ENCODE measurements around the gene CLSTN2.

CLSTN2 gene

DNA sequence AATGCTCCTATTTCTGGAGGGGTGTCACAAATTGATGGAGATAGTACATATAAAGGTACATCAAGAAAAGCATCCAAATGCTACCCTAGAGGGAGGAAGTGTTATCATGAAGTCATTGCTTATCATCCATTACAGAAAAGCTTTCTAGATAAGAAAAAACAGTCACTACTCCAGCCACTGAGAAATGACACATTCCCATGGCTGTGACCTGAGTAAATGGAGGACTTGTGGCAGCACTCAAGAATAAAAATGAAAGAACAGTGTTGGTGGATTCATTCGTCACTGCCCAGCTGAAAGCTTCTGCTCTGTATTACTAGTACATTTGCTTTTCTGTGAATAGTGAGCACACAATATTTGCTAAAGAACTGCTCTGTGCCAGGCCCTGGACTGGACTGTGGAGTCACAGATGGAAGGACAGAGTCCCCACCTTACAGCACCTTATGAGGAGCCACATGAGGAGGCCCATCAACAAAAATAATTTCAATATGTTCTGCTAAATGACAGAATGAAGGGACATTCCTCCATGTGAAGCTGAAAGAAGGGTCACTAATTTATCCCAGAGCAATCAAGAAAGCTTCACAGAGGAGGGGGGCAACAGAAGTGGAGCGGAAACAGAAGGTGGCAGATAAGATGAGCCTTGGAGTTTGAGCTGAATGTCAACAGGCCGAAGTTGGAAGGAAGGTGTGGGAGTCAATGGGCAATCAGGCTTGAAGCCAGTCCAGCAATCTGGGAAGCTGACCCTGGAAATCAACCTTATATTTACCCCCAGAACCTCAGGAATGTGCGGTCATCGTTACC lies 399.3 kb downstream of the CLSTN2 start:
- Mint-ChIP-seq H3K27me3 (no peaks in the 10 kb centered on the region), H3K4me3 (no peak overlapping the region), H3K9me3 (no peaks in the 10 kb centered on the region), H3K36me3 (no peaks in the 10 kb centered on the region), H3K4me1 (no peaks in the 10 kb centered on the region), H3K27ac (no peak overlapping the region)
- CTCF ChIA-PET: no interaction called here
- DNase-seq: no peak

DNA sequence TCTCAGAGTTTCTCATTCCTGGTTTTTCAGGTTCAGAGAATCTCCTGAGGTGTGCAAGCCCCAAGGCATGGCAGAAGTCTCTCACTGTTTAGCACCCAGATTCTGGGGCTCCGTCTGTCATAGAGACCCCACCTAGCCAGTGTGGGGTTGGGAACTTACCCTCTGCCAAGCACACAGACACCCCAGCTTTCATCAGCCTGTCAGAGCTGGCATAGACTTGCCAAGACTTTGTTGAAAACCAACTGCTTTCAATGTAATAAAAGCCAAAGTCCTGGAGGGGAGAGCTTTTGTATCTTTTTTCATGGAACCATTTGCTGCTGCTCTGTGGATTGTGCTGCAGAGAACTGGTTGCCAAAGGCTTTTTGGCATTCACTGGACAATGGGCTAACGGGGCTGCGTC lies 401.5 kb downstream of the CLSTN2 start:
- CTCF ChIA-PET: no interaction called here
- H3K9me3 Mint-ChIP-seq: no peaks in the 10 kb centered on the region
- no peak for DNase-seq
- H3K4me1 Mint-ChIP-seq: no peaks in the 10 kb centered on the region
- H3K4me3 Mint-ChIP-seq: no peak overlapping the region
- no peak overlapping the region for H3K27ac Mint-ChIP-seq
- no peaks in the 10 kb centered on the region for H3K36me3 Mint-ChIP-seq
- no peaks in the 10 kb centered on the region for H3K27me3 Mint-ChIP-seq

DNA sequence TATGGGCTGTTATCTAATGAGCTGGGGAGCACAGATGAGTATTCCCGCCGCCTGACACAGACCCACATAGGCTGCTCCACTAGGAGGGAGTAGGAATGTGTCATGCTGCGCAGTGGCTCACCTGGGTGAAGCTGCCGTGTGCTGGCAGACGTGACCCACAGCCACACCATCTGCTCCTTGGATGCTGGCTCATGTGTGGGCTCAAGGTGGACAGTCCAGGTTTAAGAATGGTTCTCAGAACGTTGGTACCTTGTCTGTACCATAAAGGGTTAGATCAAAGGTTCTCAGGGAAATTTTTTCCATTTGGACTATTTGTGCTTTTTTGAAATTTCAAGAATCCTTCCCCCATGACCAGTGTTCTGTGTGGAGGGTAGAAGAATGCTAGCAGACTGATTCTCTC lies 403.9 kb downstream of the CLSTN2 start:
- Mint-ChIP-seq H3K27me3 (no peaks in the 10 kb centered on the region), H3K4me1 (no peaks in the 10 kb centered on the region), H3K9me3 (no peaks in the 10 kb centered on the region), H3K27ac (no peak overlapping the region), H3K4me3 (no peak overlapping the region), H3K36me3 (no peaks in the 10 kb centered on the region)
- DNase-seq: no peak
- CTCF ChIA-PET: no interaction called here

DNA sequence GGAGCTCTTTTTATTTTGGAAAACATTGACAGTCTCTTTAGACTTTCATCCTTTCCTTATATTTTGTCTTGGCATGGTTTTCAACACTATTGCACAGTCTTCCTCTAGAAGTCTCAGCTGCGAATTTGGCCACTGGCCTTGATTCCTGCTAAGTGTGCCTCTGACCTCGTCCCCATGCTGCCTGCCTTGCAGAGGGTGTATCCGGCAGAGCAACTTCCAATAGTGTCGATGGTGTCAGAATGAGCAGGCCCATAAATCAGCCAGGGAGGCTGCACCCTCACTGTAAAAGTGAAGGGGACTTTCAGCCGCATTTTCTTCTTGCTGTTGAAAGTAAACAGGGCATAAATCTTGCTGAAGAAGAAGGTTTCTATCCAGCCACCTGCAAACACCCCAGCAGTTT lies 406.2 kb downstream of the CLSTN2 start:
- CTCF ChIA-PET: no interaction called here
- H3K4me1 Mint-ChIP-seq: no peaks in the 10 kb centered on the region
- DNase-seq: no peak
- peaks cover 3% of the 10 kb centered on the region for H3K9me3 Mint-ChIP-seq
- H3K27me3 Mint-ChIP-seq: no peaks in the 10 kb centered on the region
- no peak overlapping the region for H3K4me3 Mint-ChIP-seq
- no peaks in the 10 kb centered on the region for H3K36me3 Mint-ChIP-seq
- H3K27ac Mint-ChIP-seq: no peak overlapping the region

DNA sequence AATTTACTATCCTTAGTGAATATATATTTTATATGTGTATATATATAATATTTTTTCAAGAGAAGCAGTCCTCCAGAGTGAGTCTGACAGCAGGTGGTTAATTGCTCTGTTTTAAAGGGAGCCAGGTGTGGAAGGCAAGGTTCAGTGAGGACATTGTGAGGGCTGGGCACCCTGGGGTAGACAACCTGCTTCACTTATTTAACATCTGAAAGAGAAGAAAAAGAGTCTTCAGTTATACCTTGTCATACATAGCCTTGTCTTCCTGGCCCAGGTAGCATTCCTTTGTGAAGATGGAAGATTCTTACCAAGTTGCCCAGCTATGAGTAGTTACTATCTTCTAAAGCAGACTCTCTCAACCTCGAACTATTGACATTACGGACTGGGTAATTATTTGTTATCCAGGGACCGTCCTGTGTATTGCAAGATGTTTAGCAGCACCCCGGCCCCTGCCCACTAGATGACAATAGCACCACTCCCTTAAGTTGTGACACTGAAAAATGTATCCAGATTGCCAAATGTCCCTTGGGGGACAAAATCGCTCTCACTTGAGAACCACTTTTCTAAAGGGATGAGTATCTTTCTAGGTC lies 406.9 kb downstream of the CLSTN2 start:
- Mint-ChIP-seq H3K27me3 (no peaks in the 10 kb centered on the region), H3K27ac (no peak overlapping the region), H3K36me3 (no peaks in the 10 kb centered on the region), H3K4me1 (no peaks in the 10 kb centered on the region), H3K4me3 (no peak overlapping the region), H3K9me3 (peaks cover 3% of the 10 kb centered on the region)
- CTCF ChIA-PET: no interaction called here
- no peak for DNase-seq

DNA sequence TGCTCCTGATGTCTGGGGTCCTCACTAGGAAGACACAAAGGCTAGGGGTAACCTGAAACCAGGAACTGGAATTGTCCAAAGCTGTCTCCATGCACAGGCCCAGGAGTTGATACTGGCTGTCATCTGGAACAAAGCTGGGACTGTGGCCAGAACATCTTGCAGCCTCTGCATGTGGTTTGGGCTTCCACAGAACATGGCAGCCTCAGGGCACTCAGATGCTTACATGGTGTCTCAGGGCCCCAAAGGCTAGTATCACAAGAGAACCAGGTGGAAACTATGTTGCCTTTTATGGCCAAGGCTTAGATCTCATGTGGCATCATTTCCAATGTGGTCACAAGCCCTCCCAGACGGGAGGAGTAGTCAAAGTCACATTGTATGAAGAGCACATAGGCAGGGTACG lies 407.7 kb downstream of the CLSTN2 start:
- no peaks in the 10 kb centered on the region for H3K36me3 Mint-ChIP-seq
- no peaks in the 10 kb centered on the region for H3K27me3 Mint-ChIP-seq
- no peak for DNase-seq
- H3K4me1 Mint-ChIP-seq: no peaks in the 10 kb centered on the region
- H3K4me3 Mint-ChIP-seq: no peak overlapping the region
- CTCF ChIA-PET: no interaction called here
- no peak overlapping the region for H3K27ac Mint-ChIP-seq
- peaks cover 3% of the 10 kb centered on the region for H3K9me3 Mint-ChIP-seq

DNA sequence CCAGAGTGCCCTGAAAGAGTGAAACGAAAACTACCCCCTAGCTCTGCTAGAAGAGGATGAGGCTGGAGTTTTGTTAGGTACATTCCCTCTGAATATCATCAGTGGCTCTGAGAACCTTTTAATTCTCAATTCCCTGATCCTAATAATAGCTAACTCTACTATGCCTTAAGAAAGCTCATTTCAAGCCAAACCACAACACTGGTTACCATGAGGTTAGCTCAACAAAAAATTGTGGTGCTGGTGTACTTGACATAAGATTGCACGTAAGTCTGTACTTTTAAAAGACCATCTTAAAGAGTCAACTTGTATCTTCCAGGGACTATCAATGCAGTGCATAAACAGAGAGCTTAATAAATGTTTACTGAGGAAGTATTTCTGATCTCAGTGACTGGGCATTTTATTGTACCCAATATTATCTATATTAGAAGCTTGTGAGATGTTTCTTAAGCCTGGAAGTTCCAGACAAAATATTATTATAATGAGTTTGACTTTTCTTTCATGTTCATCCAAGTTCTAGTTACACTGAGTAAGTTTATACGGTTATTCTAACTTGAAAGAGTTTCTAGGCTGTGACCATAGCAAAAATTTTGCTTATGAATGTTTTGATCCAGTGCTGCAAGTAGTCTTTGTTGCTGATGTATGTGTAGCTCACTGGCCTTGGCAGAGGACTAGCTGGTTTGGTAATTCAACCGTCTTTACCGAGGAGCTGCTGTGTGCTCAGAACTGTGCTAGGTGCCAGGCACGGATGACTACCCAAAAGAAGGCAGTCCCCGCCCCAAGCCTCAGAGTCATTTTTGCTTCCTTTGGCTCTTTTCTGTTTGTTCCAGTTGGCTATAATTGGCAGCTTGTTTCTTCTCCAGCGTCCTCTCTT lies 408.5 kb downstream of the CLSTN2 start:
- Mint-ChIP-seq H3K9me3 (peaks cover 3% of the 10 kb centered on the region), H3K4me1 (no peaks in the 10 kb centered on the region), H3K36me3 (no peaks in the 10 kb centered on the region), H3K4me3 (no peak overlapping the region), H3K27me3 (no peaks in the 10 kb centered on the region), H3K27ac (no peak overlapping the region)
- no peak for DNase-seq
- CTCF ChIA-PET: no interaction called here

DNA sequence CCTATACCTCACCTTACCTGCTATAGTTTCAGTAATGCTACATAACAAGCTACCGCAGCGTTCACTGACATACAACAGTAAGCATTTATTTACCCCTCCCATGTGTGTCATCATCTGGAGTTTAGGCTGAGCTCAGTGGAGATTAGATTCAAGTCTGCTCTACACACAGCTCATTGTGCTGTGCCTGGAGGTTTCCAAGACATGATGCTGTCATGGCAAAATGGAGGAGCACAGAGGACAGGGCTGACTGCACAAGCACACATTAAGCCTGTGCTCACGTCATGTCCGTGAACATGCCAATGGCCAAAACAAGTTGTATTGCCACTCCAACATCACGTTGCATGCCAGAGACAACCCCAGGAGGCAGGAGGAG lies 409.1 kb downstream of the CLSTN2 start:
- no peaks in the 10 kb centered on the region for H3K4me1 Mint-ChIP-seq
- no peaks in the 10 kb centered on the region for H3K27me3 Mint-ChIP-seq
- no peak overlapping the region for H3K4me3 Mint-ChIP-seq
- DNase-seq: no peak
- H3K36me3 Mint-ChIP-seq: no peaks in the 10 kb centered on the region
- H3K9me3 Mint-ChIP-seq: peaks cover 4% of the 10 kb centered on the region
- no peak overlapping the region for H3K27ac Mint-ChIP-seq
- CTCF ChIA-PET: no interaction called here

DNA sequence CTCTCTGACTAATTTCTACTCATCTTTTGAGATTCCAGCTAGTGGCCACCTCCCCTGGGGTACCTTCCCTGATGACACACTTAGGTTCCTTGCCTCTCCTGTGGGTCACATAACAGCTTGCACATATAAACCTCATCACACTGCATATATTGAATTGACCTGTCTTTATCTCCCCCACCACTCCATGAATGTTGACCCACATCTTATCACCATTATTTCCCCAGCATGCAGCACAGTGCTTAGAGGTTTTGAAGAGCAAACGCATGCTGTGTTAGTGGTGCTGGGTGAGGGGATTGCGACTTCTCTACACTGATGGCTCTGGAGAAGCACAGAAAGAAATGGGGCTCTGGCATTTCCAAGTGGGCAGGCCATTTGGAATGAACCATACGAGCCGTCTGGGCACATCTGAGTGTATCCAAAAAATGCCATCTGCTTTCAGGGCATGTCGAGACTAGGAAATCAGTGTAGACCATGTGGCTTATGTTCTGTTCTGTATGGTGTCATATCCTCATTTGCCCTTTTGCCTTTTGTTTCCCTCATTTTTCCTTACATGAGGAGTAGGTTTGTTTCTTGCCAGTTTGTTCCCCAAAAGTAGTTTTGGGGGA lies 409.7 kb downstream of the CLSTN2 start:
- H3K27ac Mint-ChIP-seq: no peak overlapping the region
- H3K4me3 Mint-ChIP-seq: no peak overlapping the region
- H3K4me1 Mint-ChIP-seq: no peaks in the 10 kb centered on the region
- no peaks in the 10 kb centered on the region for H3K36me3 Mint-ChIP-seq
- no peaks in the 10 kb centered on the region for H3K27me3 Mint-ChIP-seq
- no peak for DNase-seq
- H3K9me3 Mint-ChIP-seq: peaks cover 7% of the 10 kb centered on the region
- CTCF ChIA-PET: no interaction called here

DNA sequence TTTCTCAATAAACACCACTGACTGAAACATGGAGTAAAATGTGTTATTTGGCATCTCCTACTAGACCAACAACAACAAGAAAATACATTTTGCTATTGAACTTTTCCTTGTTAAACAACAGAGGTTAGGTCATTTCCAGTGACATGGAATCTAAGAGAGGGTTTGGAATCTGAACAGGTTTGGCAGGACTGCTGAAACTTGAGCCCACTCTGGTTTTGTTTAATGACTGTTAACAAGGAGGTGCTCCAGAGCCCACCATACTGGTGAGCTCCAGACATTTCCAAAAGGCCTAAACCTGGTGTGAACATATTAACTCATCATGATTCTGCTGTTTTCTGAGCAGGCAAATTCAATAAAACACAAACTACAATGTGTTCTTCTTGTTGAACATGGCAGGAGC lies 412.2 kb downstream of the CLSTN2 start:
- DNase-seq: no peak
- Mint-ChIP-seq H3K4me1 (no peaks in the 10 kb centered on the region), H3K27ac (no peak overlapping the region), H3K36me3 (no peaks in the 10 kb centered on the region), H3K4me3 (no peak overlapping the region), H3K9me3 (peaks cover 7% of the 10 kb centered on the region), H3K27me3 (no peaks in the 10 kb centered on the region)
- CTCF ChIA-PET: no interaction called here

DNA sequence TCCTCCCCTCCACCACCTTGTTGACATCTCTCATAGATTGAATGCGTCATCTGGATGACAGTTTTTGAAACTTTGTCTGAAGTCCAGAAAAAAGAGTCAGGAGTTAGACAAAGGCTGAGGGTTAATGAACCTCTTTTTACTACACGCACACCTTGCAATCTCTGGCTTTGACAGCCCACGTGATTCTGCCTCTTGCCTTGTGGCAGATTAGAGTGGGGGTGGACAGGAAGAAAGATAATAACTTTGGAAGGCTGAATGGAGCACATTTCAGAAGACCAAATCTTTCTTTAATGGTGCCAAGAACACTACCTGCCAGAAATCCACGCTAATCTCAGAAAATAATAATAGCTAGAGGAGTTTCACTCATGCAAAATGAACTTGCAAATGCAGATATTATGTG lies 415.0 kb downstream of the CLSTN2 start:
- Mint-ChIP-seq H3K4me1 (no peaks in the 10 kb centered on the region), H3K4me3 (no peak overlapping the region), H3K27ac (no peak overlapping the region), H3K9me3 (peaks cover 7% of the 10 kb centered on the region), H3K27me3 (no peaks in the 10 kb centered on the region), H3K36me3 (no peaks in the 10 kb centered on the region)
- CTCF ChIA-PET: no interaction called here
- DNase-seq: no peak

DNA sequence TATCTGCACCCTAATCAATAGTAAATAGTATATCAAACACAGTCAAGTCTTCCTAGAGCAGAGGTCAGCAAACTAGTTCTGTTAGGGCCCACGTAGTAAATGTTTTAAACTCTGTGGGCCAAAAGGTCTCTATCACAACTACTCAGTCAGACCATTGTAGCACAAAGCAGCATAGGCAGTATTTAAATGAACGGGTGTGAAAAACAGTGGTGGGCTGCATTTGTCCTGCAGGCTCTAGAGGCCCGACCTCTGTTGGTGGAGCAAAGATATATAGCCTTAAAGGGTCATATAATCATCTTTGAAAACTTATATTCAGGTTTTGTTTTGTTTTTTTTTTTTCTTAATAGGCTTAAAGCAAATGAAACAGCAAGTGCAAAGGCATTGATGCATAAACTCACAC lies 416.5 kb downstream of the CLSTN2 start:
- Mint-ChIP-seq H3K27me3 (no peaks in the 10 kb centered on the region), H3K9me3 (peaks cover 5% of the 10 kb centered on the region), H3K4me3 (no peak overlapping the region), H3K27ac (no peak overlapping the region), H3K4me1 (no peaks in the 10 kb centered on the region), H3K36me3 (no peaks in the 10 kb centered on the region)
- CTCF ChIA-PET: no interaction called here
- DNase-seq: no peak

DNA sequence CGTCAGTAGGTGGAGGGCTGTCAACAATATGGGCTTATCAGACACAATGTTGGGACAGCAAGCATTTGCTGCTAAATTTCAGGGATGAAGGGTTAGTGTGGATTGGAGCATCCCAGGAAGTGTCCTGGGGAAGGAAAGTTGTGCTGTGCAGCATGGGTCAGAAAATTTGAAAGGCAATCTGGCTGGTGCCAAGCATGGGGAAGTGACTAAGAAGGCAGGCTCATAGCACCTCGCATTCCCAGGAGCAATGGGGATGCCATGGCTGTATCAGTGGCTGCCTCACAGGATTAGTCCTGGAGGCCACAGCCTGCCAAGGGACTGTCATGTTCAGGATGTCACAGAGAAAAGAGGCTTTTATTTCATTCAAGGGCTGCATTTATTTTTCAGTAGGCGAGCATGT lies 420.5 kb downstream of the CLSTN2 start:
- no peak for DNase-seq

DNA sequence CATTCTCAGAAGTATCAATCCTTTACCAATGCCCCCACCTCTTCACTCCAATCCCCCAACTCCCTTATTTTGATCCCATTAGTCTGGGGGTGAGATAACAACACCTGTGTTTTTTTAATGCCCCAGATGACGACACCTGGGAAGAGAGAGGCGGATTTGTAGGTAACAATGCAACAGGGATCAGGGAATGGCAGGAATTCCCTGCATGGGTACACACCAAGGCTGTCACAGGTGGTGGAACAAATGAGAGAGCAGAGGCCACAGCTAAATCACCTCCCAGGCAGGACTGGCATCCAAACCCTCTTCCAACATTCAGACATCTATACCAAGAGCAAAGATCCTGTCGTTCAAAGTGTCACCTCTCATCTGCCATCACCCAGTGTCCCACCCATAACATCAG lies 423.7 kb downstream of the CLSTN2 start:
- Mint-ChIP-seq H3K9me3 (no peaks in the 10 kb centered on the region), H3K4me3 (no peak overlapping the region), H3K4me1 (no peaks in the 10 kb centered on the region), H3K27ac (peak overlapping the region; percentile 11), H3K36me3 (no peaks in the 10 kb centered on the region), H3K27me3 (no peaks in the 10 kb centered on the region)
- DNase-seq: no peak
- CTCF ChIA-PET: no interaction called here

More for the DNA sequence above, 420.5 kb downstream of the CLSTN2 start:
- CTCF ChIA-PET: no interaction called here
- Mint-ChIP-seq H3K9me3 (no peaks in the 10 kb centered on the region), H3K4me1 (no peaks in the 10 kb centered on the region), H3K36me3 (no peaks in the 10 kb centered on the region), H3K27me3 (no peaks in the 10 kb centered on the region), H3K4me3 (no peak overlapping the region), H3K27ac (no peak overlapping the region)

All from activated naive CD4-positive, alpha-beta T cell treated with anti-CD3 and anti-CD28 coated beads, Interleukin-2, amount 10 ng/mL, durations not matched to agents 7 days and 5 days (primary cell).